MM.1S (cell line): ENCODE results near the gene LSM7.
"Not testable (repeated sequence)": the region's sequence is repeated elsewhere in the genome, so short reads cannot be mapped to it uniquely, and the experiment has no call there.

Experiments
- DNase-seq: peaks from one replicate; pipeline ENCODE4 v3.0.0-alpha.2; 2015
- H2AFZ ChIP-seq: fragments of 300-600 bp; sonication (generic); 2 replicates; pipeline ENCODE4 v1.6.0; 2016; ENCODE audit warnings: antibody characterized with exemption, low read length
- H3F3A ChIP-seq: fragments of 300-600 bp; sonication (generic); 2 replicates; pipeline ENCODE4 v1.6.1; 2016; ENCODE audit warnings: mild to moderate bottlenecking, antibody characterized with exemption, low read length, moderate library complexity, mixed read lengths; ENCODE audit not compliant: insufficient read depth
- H3K27ac ChIP-seq: fragments of 300-600 bp; sonication (generic); 2 replicates; pipeline ENCODE4 v1.5.1; 2016; ENCODE audit warnings: mild to moderate bottlenecking, low read length
- H3K27me3 ChIP-seq: fragments of 300-600 bp; sonication (generic); replicated peaks from 2 replicates; pipeline ENCODE4 v1.6.0; 2016; ENCODE audit warnings: low read length; ENCODE audit not compliant: insufficient read depth
- H3K36me3 ChIP-seq: fragments of 300-600 bp; sonication (generic); replicated peaks from 2 replicates; pipeline ENCODE4 v1.6.1; 2016; ENCODE audit warnings: mild to moderate bottlenecking, low read length, mixed read lengths; ENCODE audit not compliant: insufficient read depth
- H3K4me1 ChIP-seq: fragments of 300-600 bp; sonication (generic); 2 replicates; pipeline ENCODE4 v1.6.1; 2016; ENCODE audit warnings: low read length, mixed read lengths
- H3K4me2 ChIP-seq: fragments of 300-600 bp; sonication (generic); 2 replicates; pipeline ENCODE4 v1.6.0; 2016; ENCODE audit warnings: low read depth, low read length
- H3K4me3 ChIP-seq: fragments of 300-600 bp; sonication (generic); 2 replicates; pipeline ENCODE4 v1.5.1; 2016; ENCODE audit warnings: low read length, mixed read lengths
- H3K79me2 ChIP-seq: fragments of 300-600 bp; sonication (generic); 2 replicates; pipeline ENCODE4 v1.6.1; 2016; ENCODE audit warnings: mixed run types, low read length, mixed read lengths
- H3K9ac ChIP-seq: fragments of 300-600 bp; sonication (generic); 2 replicates; pipeline ENCODE4 v1.6.1; 2016; ENCODE audit warnings: low read length, mixed read lengths
- H3K9me2 ChIP-seq: fragments of 300-600 bp; sonication (generic); replicated peaks from 2 replicates; pipeline ENCODE4 v1.6.1; 2016; ENCODE audit warnings: mild to moderate bottlenecking, low read length, mixed read lengths; ENCODE audit not compliant: insufficient read depth
- H3K9me3 ChIP-seq: fragments of 300-600 bp; sonication (generic); replicated peaks from 2 replicates; pipeline ENCODE4 v1.6.1; 2016; ENCODE audit warnings: mild to moderate bottlenecking, low read length, mixed read lengths; ENCODE audit not compliant: insufficient read depth
- H4K20me1 ChIP-seq: fragments of 300-600 bp; sonication (generic); 2 replicates; pipeline ENCODE4 v1.6.1; 2016; ENCODE audit warnings: mild to moderate bottlenecking, low read length, moderate library complexity, mixed read lengths; ENCODE audit not compliant: insufficient read depth
- CTCF ChIP-seq: fragments of 300-600 bp; sonication (generic); IDR thresholded peaks from 2 replicates; pipeline ENCODE4 v1.5.1; 2016; ENCODE audit warnings: antibody characterized with exemption, low read length, mixed read lengths
- EZH2 ChIP-seq: fragments of 300-600 bp; sonication (generic); optimal IDR thresholded peaks from 2 replicates; pipeline ENCODE3; 2017; ENCODE audit warnings: low read depth, mild to moderate bottlenecking, antibody characterized with exemption, low read length, mixed read lengths
- EZH2phosphoT487 ChIP-seq: fragments of 300-600 bp; sonication (generic); IDR thresholded peaks from 2 replicates; pipeline ENCODE4 v1.6.1; 2018; ENCODE audit warnings: antibody characterized with exemption, low read length

Gene LSM7

GRCh38 chr19:2282862-2283237 lies 45.5 kb downstream of the LSM7 start:
- H3K4me2 ChIP-seq, result no peak overlapping the region
- H3K36me3 ChIP-seq, result no peaks in the 10 kb centered on the region
- H3K9me3 ChIP-seq, result no peaks in the 10 kb centered on the region
- TF ChIP-seq EZH2phosphoT487 (no peak), CTCF (no peak), EZH2 (no peak)
- no peak overlapping the region for H3K9ac ChIP-seq
- H4K20me1 ChIP-seq, result no peaks in the 10 kb centered on the region
- no peak for DNase-seq
- no peaks in the 10 kb centered on the region for H3K79me2 ChIP-seq
- H3K4me3 ChIP-seq, result no peak overlapping the region
- H3K27me3 ChIP-seq, result 0 out of 2 replicates have a peak, but pooled peaks cover 4% of the 10 kb centered on the region
- H2AFZ ChIP-seq, result no peak overlapping the region
- no peak overlapping the region for H3K27ac ChIP-seq
- no peaks in the 10 kb centered on the region for H3F3A ChIP-seq
- no peaks in the 10 kb centered on the region for H3K4me1 ChIP-seq
- H3K9me2 ChIP-seq, result no peaks in the 10 kb centered on the region

GRCh38 chr19:2282062-2282861 lies 46.1 kb downstream of the LSM7 start, which contains the start of gene PEAK3:
TSS of gene PEAK3 (minus strand) at chr19:2282175. CDS start at chr19:2280931, 1,244 bp downstream.
- Histone ChIP-seq H3K27ac (no peak within 1 kb of the TSS), H3K79me2 (no peaks in the 10 kb centered on the region), H4K20me1 (no peaks in the 10 kb centered on the region), H3K4me3 (no peak within 1 kb of the TSS), H3K9ac (no peak within 1 kb of the TSS), H3F3A (no peaks in the 10 kb centered on the region), H3K27me3 (0 out of 2 replicates have a peak, but pooled peaks cover 4% of the 10 kb centered on the region), H3K9me2 (no peaks in the 10 kb centered on the region), H3K9me3 (no peaks in the 10 kb centered on the region), H3K36me3 (no peaks in the 10 kb centered on the region), H2AFZ (no peak within 1 kb of the TSS), H3K4me2 (no peak within 1 kb of the TSS), H3K4me1 (no peaks in the 10 kb centered on the region)
- TF ChIP-seq EZH2phosphoT487 (no peak), CTCF (no peak), EZH2 (no peak)
- no peak for DNase-seq

- not testable (repeated sequence) for H2AFZ ChIP-seq, H3K27ac ChIP-seq, H3F3A ChIP-seq, H4K20me1 ChIP-seq, H3K4me3 ChIP-seq, H3K4me1 ChIP-seq, H3K9ac ChIP-seq, DNase-seq, H3K79me2 ChIP-seq, H3K36me3 ChIP-seq, H3K9me2 ChIP-seq, H3K27me3 ChIP-seq, H3K4me2 ChIP-seq, H3K9me3 ChIP-seq
These were observed 46.9 kb downstream of the LSM7 start for GRCh38 chr19:2281265-2282061.
